Astrocyte of the cerebellum (primary cell): Measurements from ENCODE around the gene BTBD16.

Experiments used
- DNase-seq: peaks from one replicate; pipeline ENCODE4 v3.0.0-alpha.2; 2011; ENCODE audit warnings: low read depth
- H3K4me3 ChIP-seq: 2 replicates; pipeline ENCODE4 v1.5.1; 2011; ENCODE audit warnings: mild to moderate bottlenecking, low read depth, low read length, moderate library complexity
- in situ Hi-C: cut with HindIII; loops from 2 replicates; pipeline ENCODE4 v1.10.0; 2017; ENCODE audit warnings: low sequenced_read_pairs
- TF ChIP-seq, protein P1 (sequence below): IDR thresholded peaks from 2 replicates; pipeline ENCODE4 v1.5.1; 2012; ENCODE audit warnings: low read length, low read depth, moderate library complexity, mild to moderate bottlenecking; ENCODE audit errors: missing control alignments

The BTBD16 gene

DNA sequence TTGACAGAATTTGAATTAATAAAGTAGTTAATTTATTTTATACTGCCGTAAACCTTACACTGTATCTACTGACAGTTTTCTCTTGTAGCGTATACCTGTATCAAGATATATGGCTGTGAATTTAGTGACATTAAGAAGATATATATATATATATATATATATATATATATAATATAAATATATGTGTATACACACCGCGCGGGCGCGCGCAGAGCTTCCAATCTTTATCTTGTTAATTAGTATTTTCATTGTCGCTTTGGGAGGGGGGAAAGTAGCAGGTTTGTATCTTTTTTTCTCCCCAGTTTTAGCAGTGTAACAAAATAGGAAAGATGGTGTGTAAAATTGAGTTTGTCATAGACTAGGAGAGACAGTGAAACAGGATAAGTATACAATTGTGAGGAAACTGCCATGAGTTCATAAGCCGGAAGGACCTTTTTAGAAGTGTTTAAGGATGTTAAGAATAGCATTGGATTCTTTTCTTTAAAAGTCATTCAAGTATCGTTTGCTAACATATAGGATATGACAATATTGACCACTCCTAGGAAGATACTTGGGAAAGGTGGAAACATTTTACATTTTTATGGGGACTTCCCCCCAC, 105.4 kb downstream of the BTBD16 start:
- in situ Hi-C loops, result no loop called here

DNA sequence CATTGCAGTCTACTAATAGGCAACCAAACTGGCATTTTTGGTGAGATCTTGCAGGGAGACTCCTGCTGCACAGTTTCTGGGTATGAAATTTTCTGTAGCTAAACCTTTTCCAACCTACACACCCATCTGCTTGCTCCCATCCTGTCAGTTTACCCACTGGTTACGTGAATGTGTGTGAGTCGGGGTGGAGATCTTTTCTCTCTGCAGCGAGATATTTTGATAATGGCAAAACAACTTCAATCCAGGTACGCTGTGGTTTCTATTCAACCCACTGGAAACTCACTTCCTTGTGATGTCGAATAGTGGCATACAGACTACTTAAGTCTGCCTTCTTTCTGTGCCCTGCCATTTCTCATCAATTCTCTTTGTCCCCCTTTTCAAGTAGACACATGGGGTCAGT, 107.9 kb downstream of the BTBD16 start:
- DNase-seq, result no peak
- H3K4me3 ChIP-seq, result no peak overlapping the region
- TF ChIP-seq, protein P1, sequence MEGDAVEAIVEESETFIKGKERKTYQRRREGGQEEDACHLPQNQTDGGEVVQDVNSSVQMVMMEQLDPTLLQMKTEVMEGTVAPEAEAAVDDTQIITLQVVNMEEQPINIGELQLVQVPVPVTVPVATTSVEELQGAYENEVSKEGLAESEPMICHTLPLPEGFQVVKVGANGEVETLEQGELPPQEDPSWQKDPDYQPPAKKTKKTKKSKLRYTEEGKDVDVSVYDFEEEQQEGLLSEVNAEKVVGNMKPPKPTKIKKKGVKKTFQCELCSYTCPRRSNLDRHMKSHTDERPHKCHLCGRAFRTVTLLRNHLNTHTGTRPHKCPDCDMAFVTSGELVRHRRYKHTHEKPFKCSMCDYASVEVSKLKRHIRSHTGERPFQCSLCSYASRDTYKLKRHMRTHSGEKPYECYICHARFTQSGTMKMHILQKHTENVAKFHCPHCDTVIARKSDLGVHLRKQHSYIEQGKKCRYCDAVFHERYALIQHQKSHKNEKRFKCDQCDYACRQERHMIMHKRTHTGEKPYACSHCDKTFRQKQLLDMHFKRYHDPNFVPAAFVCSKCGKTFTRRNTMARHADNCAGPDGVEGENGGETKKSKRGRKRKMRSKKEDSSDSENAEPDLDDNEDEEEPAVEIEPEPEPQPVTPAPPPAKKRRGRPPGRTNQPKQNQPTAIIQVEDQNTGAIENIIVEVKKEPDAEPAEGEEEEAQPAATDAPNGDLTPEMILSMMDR, result no peak
- in situ Hi-C loops, result no loop called here

More for the DNA sequence above, 105.4 kb downstream of the BTBD16 start:
- TF ChIP-seq, protein P1, result no peak
- H3K4me3 ChIP-seq, result no peak overlapping the region
- DNase-seq, result no peak

DNA sequence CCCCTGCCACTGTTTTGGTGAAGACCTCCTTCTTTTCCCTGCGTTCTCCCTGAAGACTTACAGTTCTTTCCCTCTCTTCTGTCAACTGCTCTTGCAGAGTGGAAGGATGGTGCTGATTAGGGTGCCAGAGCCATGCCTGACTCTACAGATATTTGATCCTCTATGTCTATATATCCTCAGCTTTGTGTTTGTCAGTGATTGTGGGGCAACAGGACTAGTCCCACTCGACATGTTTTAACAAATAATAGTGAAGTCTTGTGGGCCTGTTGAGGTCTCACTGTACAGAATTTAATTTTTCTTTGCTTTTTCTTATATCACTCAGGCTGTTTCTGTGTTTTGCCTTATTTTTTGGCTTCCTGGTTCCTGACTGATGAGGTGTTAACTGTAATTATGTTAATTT, 108.4 kb downstream of the BTBD16 start:
- in situ Hi-C loops, result no loop called here
- H3K4me3 ChIP-seq, result no peak overlapping the region
- DNase-seq, result no peak
- TF ChIP-seq, protein P1, result no peak

DNA sequence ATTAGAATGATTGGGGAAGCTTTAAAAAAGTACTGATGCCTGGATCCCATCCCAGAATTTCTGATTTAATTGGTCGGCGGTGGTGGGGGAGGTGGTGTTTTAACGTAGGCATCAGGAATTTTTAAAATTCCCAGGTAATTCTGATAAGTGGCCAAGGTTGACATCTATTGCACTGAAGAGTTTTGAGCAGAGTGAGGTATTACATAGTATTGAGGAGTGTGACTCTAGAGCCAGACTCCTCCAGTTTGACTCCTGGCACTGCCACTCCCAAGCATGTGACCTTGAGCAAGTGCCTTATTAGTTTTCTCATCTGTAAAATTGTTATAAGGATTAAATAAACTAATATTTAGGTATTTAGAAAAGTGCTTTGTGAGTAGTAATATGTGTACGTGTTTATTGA, 109.6 kb downstream of the BTBD16 start:
- TF ChIP-seq, protein P1, result no peak
- in situ Hi-C loops, result no loop called here
- no peak for DNase-seq
- H3K4me3 ChIP-seq, result no peak overlapping the region

DNA sequence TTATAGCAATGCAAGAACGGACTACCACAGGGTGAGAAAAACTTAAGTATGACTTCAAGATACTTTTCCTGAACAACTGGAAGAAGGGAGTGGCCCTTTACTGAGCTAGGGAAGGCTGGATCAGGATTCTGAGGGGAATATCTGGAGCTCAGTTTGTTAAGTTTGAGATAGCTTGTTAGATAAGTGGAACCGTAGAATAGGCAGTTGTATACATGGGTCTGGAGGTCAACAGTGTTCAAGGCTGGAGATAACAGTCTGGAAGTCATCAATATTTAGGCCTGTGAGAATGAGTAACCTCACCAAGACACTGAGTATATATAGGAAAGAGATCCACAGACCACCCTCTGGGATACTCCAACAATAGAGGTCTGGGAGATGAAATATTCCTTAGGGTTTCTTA, 110.6 kb downstream of the BTBD16 start:
- H3K4me3 ChIP-seq, result no peak overlapping the region
- TF ChIP-seq, protein P1, result no peak
- no peak for DNase-seq
- in situ Hi-C loops, result no loop called here

DNA sequence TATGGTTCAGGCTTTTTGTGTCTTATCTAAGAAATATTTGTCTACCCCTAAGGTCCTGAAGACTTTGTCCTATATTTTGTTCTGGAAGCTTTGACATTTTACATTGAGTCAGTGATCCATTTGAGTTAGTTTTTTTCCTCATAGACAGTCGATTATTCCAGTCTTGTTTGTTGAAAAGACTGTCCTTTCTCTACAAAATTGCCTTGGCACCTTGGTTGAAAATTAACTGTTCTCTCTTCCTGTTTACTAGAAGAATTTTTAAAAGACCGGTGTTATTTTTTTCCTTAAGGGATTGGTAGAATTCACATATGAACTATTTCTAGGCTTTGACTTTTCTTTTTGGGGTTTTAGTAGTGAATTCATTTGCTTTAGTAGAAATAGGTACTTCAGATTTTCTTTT, 115.4 kb downstream of the BTBD16 start:
- in situ Hi-C loops, result no loop called here
- no peak for DNase-seq
- TF ChIP-seq, protein P1, result no peak
- H3K4me3 ChIP-seq, result no peak overlapping the region
